HG02981 (cell line): ENCODE measurements around the gene VAV3.
"Not testable (repeated sequence)": the region's sequence is repeated elsewhere in the genome, so short reads cannot be mapped to it uniquely, and the experiment has no call there.

Experiments
- ATAC-seq: cut with Tn5 transposase; IDR thresholded peaks from one replicate; pipeline ENCODE4 v1.9.1; 2021; ENCODE audit warnings: mild to moderate bottlenecking, moderate library complexity; ENCODE audit not compliant: unreplicated experiment

Gene VAV3

GRCh38 chr1:107661158-107661557, 303.8 kb downstream of the VAV3 start:
- no peak for ATAC-seq

- no peak for ATAC-seq
Observed at GRCh38 chr1:107659961-107660360, 305.0 kb downstream of the VAV3 start.

GRCh38 chr1:107657356-107657755, 307.6 kb downstream of the VAV3 start:
- ATAC-seq, result no peak

- no peak for ATAC-seq
Observed at GRCh38 chr1:107653765-107654164, 311.2 kb downstream of the VAV3 start.

GRCh38 chr1:107653005-107653404, 312.0 kb downstream of the VAV3 start:
- no peak for ATAC-seq

- ATAC-seq, result not testable (repeated sequence)
Observed at GRCh38 chr1:107650825-107651224, 314.2 kb downstream of the VAV3 start.

- ATAC-seq, result no peak
Observed at GRCh38 chr1:107649023-107649422, 316.0 kb downstream of the VAV3 start.

- ATAC-seq, result no peak
Observed at GRCh38 chr1:107648071-107648470, 316.9 kb downstream of the VAV3 start.

GRCh38 chr1:107647012-107647411, 318.0 kb downstream of the VAV3 start:
- ATAC-seq, result no peak

- ATAC-seq, result no peak
Observed at GRCh38 chr1:107643766-107644165, 321.2 kb downstream of the VAV3 start.

- ATAC-seq, result no peak
Observed at GRCh38 chr1:107640207-107640606, 324.8 kb downstream of the VAV3 start.

- no peak for ATAC-seq
Observed at GRCh38 chr1:107637101-107637500, 327.9 kb downstream of the VAV3 start.

- ATAC-seq, result no peak
Observed at GRCh38 chr1:107633596-107633995, 331.4 kb downstream of the VAV3 start.

GRCh38 chr1:107626073-107626796, 338.7 kb downstream of the VAV3 start:
- ATAC-seq, result no peak

- no peak for ATAC-seq
Observed at GRCh38 chr1:107625405-107626029, 339.5 kb downstream of the VAV3 start.

- ATAC-seq, result no peak
Observed at GRCh38 chr1:107623431-107623830, 341.5 kb downstream of the VAV3 start.

GRCh38 chr1:107622966-107623365, 342.0 kb downstream of the VAV3 start:
- ATAC-seq, result no peak

- no peak for ATAC-seq
Observed at GRCh38 chr1:107622535-107622934, 342.4 kb downstream of the VAV3 start.

- ATAC-seq, result no peak
Observed at GRCh38 chr1:107620753-107621152, 344.2 kb downstream of the VAV3 start.

- no peak for ATAC-seq
Observed at GRCh38 chr1:107618539-107618938, 346.4 kb downstream of the VAV3 start.

- no peak for ATAC-seq
Observed at GRCh38 chr1:107617921-107618320, 347.1 kb downstream of the VAV3 start.

GRCh38 chr1:107617456-107617855, 347.5 kb downstream of the VAV3 start:
- ATAC-seq, result no peak

- no peak for ATAC-seq
Observed at GRCh38 chr1:107609808-107610207, 355.2 kb downstream of the VAV3 start.
